HEK293 (cell line): ENCODE results near the gene NPY4R.
A peak's percentile ranks its signal among the peaks of the same experiment; 100 is the strongest.
"Not testable (repeated sequence)": the region's sequence is repeated elsewhere in the genome, so short reads cannot be mapped to it uniquely, and the experiment has no call there.

Experiments used
- CTCF ChIA-PET: fragments of 350-600 bp; formaldehyde crosslinking; extraction: SDS; loops from one replicate; lab custom pipeline; 2021; ENCODE audit warnings: antibody characterized with exemption; lab: Yijun Ruan, JAX
- POLR2A ChIA-PET: fragments of 300-600 bp; formaldehyde crosslinking; extraction: SDS; loops from one replicate; lab custom pipeline; 2020; ENCODE audit warnings: antibody characterized with exemption, inconsistent platforms; lab: Yijun Ruan, JAX
- H3K27ac ChIP-seq: fragments of 200-500 bp; sonication (Bioruptor generic); 2 replicates; pipeline ENCODE4 v1.5.1; 2014; ENCODE audit warnings: low read depth, low read length, control low read depth, inconsistent platforms; ENCODE audit errors: extremely low read depth
- H3K36me3 ChIP-seq, 2 experiments: fragments of 200-500 bp in 1 of 2; sonication (Bioruptor generic) in 1 of 2; 1 replicate in 1 of 2; 2 replicates in 1 of 2; pipeline ENCODE4 v1.5.1; 2014 to 2017; ENCODE audit warnings: inconsistent platforms in 2 of 2, low read length in 2 of 2; ENCODE audit not compliant: control insufficient read depth in 2 of 2, insufficient read depth in 1 of 2
- H3K4me1 ChIP-seq: fragments of 200-500 bp; sonication (Bioruptor generic); 2 replicates; pipeline ENCODE4 v1.5.1; 2014; ENCODE audit warnings: mild to moderate bottlenecking, low read length, inconsistent platforms; ENCODE audit not compliant: control insufficient read depth, insufficient read depth
- H3K4me3 ChIP-seq: 2 replicates; pipeline ENCODE4 v1.5.1; 2011; ENCODE audit warnings: low read depth, mild to moderate bottlenecking, control low read depth, low read length, moderate library complexity
- H3K9me3 ChIP-seq: fragments of 200-500 bp; sonication (Bioruptor generic); 2 replicates; pipeline ENCODE4 v1.5.1; 2014; ENCODE audit warnings: low read depth, low read length, inconsistent platforms; ENCODE audit not compliant: control insufficient read depth, insufficient read depth
- ZFHX2 ChIP-seq: fragments of 450-650 bp; formaldehyde crosslinking; conservative IDR thresholded peaks from 2 replicates; pipeline ENCODE4 v1.5.1; 2016; ENCODE audit warnings: missing biosample characterization, missing genetic modification characterization

Gene NPY4R

GRCh38 chr10:46441837-46442278 is 23.9 kb downstream of the NPY4R start:
- H3K4me3 ChIP-seq, CTCF ChIA-PET, H3K4me1 ChIP-seq, POLR2A ChIA-PET, H3K9me3 ChIP-seq, H3K36me3 ChIP-seq, H3K27ac ChIP-seq: not testable (repeated sequence)
- TF ChIP-seq ZFHX2: 0 out of 2 replicates have a peak, but pooled peaks have one; percentile 21

- H3K36me3 ChIP-seq, H3K4me1 ChIP-seq, H3K9me3 ChIP-seq, CTCF ChIA-PET, H3K4me3 ChIP-seq, POLR2A ChIA-PET, H3K27ac ChIP-seq: not testable (repeated sequence)
These were observed 24.8 kb downstream of the NPY4R start for GRCh38 chr10:46440942-46441341.

- POLR2A ChIA-PET, H3K27ac ChIP-seq, H3K4me1 ChIP-seq, H3K36me3 ChIP-seq, H3K9me3 ChIP-seq, H3K4me3 ChIP-seq, CTCF ChIA-PET: not testable (repeated sequence)
These were observed 42.2 kb downstream of the NPY4R start for GRCh38 chr10:46423550-46423949.

DNA sequence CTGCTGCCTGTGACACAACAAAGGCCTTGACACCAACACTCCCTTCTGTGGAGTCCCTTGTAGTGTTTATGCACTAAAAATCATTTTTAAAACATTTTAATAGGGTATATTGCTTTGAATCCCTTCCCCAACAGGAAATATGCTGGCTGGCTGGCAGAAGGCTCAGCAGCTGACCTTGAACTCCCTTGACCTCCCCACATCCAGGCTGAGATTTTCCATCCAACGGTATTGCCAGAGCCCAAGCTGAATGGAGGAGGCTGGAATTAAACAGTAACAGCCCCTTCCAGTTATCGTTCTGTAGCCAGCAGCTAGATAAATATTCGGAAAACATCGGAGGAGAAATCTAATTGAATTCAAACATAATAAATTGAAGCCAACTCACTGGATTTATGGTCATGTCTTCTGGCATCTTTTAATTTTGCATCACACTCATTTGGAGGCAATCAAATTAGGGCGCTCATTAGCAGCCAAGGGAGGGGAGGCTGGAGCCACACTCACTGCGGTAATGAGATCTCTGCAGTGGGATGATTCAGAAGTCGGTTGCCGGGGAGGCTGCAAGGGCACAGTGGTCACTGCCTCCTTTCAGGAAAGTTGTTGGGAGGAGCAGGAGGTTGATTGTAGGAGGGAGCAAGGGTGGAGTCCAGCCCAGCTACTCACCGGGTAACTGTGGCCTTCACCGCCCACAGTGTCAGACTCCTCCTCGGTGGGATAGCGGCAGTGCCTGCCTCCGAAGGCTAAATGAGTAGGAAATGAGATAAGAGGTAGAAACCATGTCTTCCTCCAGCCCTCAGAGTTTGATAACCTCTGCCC is 46.0 kb downstream of the NPY4R start:
- H3K9me3 ChIP-seq, POLR2A ChIA-PET, H3K27ac ChIP-seq, H3K4me1 ChIP-seq, CTCF ChIA-PET, H3K36me3 ChIP-seq, H3K4me3 ChIP-seq: not testable (repeated sequence)

GRCh38 chr10:46418283-46418682 is 47.5 kb downstream of the NPY4R start:
- H3K36me3 ChIP-seq, POLR2A ChIA-PET, CTCF ChIA-PET, H3K4me1 ChIP-seq, H3K9me3 ChIP-seq, H3K4me3 ChIP-seq, H3K27ac ChIP-seq: not testable (repeated sequence)

GRCh38 chr10:46415291-46415690 is 50.5 kb downstream of the NPY4R start:
- H3K9me3 ChIP-seq, H3K4me1 ChIP-seq, H3K4me3 ChIP-seq, H3K27ac ChIP-seq, CTCF ChIA-PET, H3K36me3 ChIP-seq, POLR2A ChIA-PET: not testable (repeated sequence)

DNA sequence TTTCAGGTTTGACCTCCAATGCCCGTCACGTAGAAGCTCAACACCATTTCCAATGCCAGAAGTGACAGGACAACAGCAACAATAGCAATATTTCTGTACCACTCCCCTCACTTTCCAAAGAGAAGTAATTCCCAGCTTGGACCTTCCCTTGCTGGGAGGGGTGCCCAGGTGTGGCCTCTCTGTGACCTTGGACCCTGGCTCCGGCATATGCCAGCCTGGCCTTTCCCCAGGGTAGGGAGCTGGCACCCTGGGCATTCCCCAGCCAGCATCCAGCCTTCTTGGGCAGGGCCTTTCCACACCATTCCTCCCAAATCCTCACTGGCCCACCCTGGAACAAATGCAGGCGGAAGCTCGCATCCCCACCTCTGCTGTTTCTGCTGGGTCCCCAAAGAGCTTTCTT is 53.1 kb downstream of the NPY4R start:
- POLR2A ChIA-PET, CTCF ChIA-PET, H3K9me3 ChIP-seq, H3K4me3 ChIP-seq, H3K4me1 ChIP-seq, H3K27ac ChIP-seq, H3K36me3 ChIP-seq: not testable (repeated sequence)

GRCh38 chr10:46411123-46411522 is 54.6 kb downstream of the NPY4R start:
- H3K9me3 ChIP-seq, H3K36me3 ChIP-seq, H3K4me1 ChIP-seq, H3K4me3 ChIP-seq, POLR2A ChIA-PET, H3K27ac ChIP-seq, CTCF ChIA-PET: not testable (repeated sequence)
